HL-60 (cell line): ENCODE data around the gene CNTN5.
"Not testable (repeated sequence)": the region's sequence is repeated elsewhere in the genome, so short reads cannot be mapped to it uniquely, and the experiment has no call there.

Source experiments
- DNase-seq, 2 experiments: peaks; one replicate each; pipeline ENCODE4 v3.0.0-alpha.2; 2010 to 2020; ENCODE audit warnings: low read depth in 1 of 2, low spot score in 1 of 2
- H3K27ac ChIP-seq: fragments of 250-450 bp; sonication (Bioruptor Pico); replicated peaks from 2 replicates; pipeline ENCODE4 v1.5.1; 2020; ENCODE audit warnings: mild to moderate bottlenecking, moderate library complexity
- H3K27me3 ChIP-seq: fragments of 250-450 bp; sonication (Bioruptor Pico); 2 replicates; pipeline ENCODE4 v1.5.1; 2021; ENCODE audit warnings: mild to moderate bottlenecking, moderate library complexity; ENCODE audit not compliant: insufficient read depth, poor library complexity, severe bottlenecking
- H3K4me3 ChIP-seq: replicated peaks from 2 replicates; pipeline ENCODE4 v1.5.1; 2011; ENCODE audit warnings: mild to moderate bottlenecking, control low read depth, low read length; ENCODE audit not compliant: insufficient read depth
- CTCF ChIP-seq: IDR thresholded peaks from one replicate; pipeline ENCODE4 v1.5.1; 2011; ENCODE audit warnings: low read length, control low read depth, inconsistent platforms; ENCODE audit not compliant: insufficient read depth
- GABPA ChIP-seq: IDR thresholded peaks from 2 replicates; pipeline ENCODE4 v1.6.1; 2012; ENCODE audit warnings: low read depth
- POLR2AphosphoS5 ChIP-seq: IDR thresholded peaks from 2 replicates; pipeline ENCODE4 v1.6.1; 2012; ENCODE audit warnings: low read depth
- REST ChIP-seq: IDR thresholded peaks from 2 replicates; pipeline ENCODE4 v1.6.1; 2012; ENCODE audit warnings: low read depth; ENCODE audit not compliant: insufficient replicate concordance
- SPI1 ChIP-seq: IDR thresholded peaks from 2 replicates; pipeline ENCODE4 v1.6.1; 2012; ENCODE audit warnings: low read depth, mild to moderate bottlenecking, borderline replicate concordance

Gene CNTN5

GRCh38 chr11:100235085-100235484 lies 1214.3 kb downstream of the CNTN5 start:
- no peak for DNase-seq
- H3K4me3 ChIP-seq: no peak overlapping the region
- H3K27ac ChIP-seq: no peak overlapping the region
- TF ChIP-seq REST (no peak), SPI1 (no peak)
- no peaks in the 10 kb centered on the region for H3K27me3 ChIP-seq

GRCh38 chr11:100240025-100240539 lies 1219.3 kb downstream of the CNTN5 start:
- no peak for TF ChIP-seq SPI1
- no peak for TF ChIP-seq REST
- no peak for TF ChIP-seq CTCF
- TF ChIP-seq GABPA: no peak
- no peak for TF ChIP-seq POLR2AphosphoS5
- Histone ChIP-seq H3K4me3 (no peak overlapping the region), H3K27ac (no peak overlapping the region), H3K27me3 (no peaks in the 10 kb centered on the region)
- no peak for DNase-seq

- TF ChIP-seq CTCF (no peak), SPI1 (no peak), REST (no peak), POLR2AphosphoS5 (no peak), GABPA (no peak)
- H3K27me3 ChIP-seq: no peaks in the 10 kb centered on the region
- no peak overlapping the region for H3K27ac ChIP-seq
- H3K4me3 ChIP-seq: no peak overlapping the region
- no peak for DNase-seq
These were observed 1227.0 kb downstream of the CNTN5 start for GRCh38 chr11:100247704-100248103.

GRCh38 chr11:100257238-100257803 lies 1236.6 kb downstream of the CNTN5 start:
- DNase-seq, H3K27me3 ChIP-seq, H3K27ac ChIP-seq, H3K4me3 ChIP-seq: not testable (repeated sequence)
